ENCODE data around the gene WDR74.

Gene WDR74

GRCh38 chr11:62823677-62824076 is 15.7 kb downstream of the WDR74 start:
- no peak for TF ChIP-seq EZH2 (IDR thresholded peaks at IDR 0.05; ENCODE audit: borderline replicate concordance, low read depth, low read length, severe bottlenecking)
- no peak for TF ChIP-seq CTCF (IDR thresholded peaks at IDR 0.05; ENCODE audit: borderline replicate concordance, extremely low read depth, low read length, poor library complexity, severe bottlenecking)
- ATAC-seq (ENCODE audit: insufficient read depth, low read depth) = no peak
- H3K36me3 ChIP-seq (ENCODE audit: insufficient read depth, low read length) = peaks cover 75% of the 10 kb centered on the region

GRCh38 chr11:62817129-62817528 is 22.3 kb downstream of the WDR74 start:
- peaks cover 43% of the 10 kb centered on the region for H3K36me3 ChIP-seq (ENCODE audit: insufficient read depth, low read length)
- no peak for TF ChIP-seq CTCF (IDR thresholded peaks at IDR 0.05; ENCODE audit: borderline replicate concordance, extremely low read depth, low read length, poor library complexity, severe bottlenecking)
- TF ChIP-seq EZH2 (IDR thresholded peaks at IDR 0.05; ENCODE audit: borderline replicate concordance, low read depth, low read length, severe bottlenecking) = no peak
- H3K27me3 ChIP-seq (ENCODE audit: insufficient read depth, low read length, poor library complexity) = no peaks in the 10 kb centered on the region
- H3K79me2 ChIP-seq (ENCODE audit: insufficient read depth, low read length) = no peaks in the 10 kb centered on the region
- H3K4me3 ChIP-seq (ENCODE audit: low read depth in 1 of 2, low read length in 2 of 2) = no peak overlapping the region
- no peak overlapping the region for H2AFZ ChIP-seq (ENCODE audit: low read depth, low read length)
- no peak overlapping the region for H3K4me2 ChIP-seq (ENCODE audit: insufficient read depth, low read length)
- ATAC-seq (ENCODE audit: insufficient read depth, low read depth) (no peak), DNase-seq (no peak)
- no peak overlapping the region for H3K27ac ChIP-seq (ENCODE audit: low read length)
- H3K4me1 ChIP-seq (ENCODE audit: insufficient read depth, low read length) = no peaks in the 10 kb centered on the region
- H4K20me1 ChIP-seq (ENCODE audit: insufficient read depth, low read length) = no peaks in the 10 kb centered on the region
- no peak overlapping the region for H3K9ac ChIP-seq (ENCODE audit: low read depth, low read length)
- H3K9me3 ChIP-seq (ENCODE audit: insufficient read depth, low read length, severe bottlenecking) = no peaks in the 10 kb centered on the region

More at GRCh38 chr11:62823677-62824076, 15.7 kb downstream of the WDR74 start:
- H3K27me3 ChIP-seq (ENCODE audit: insufficient read depth, low read length, poor library complexity) = no peaks in the 10 kb centered on the region
- no peak overlapping the region for H3K27ac ChIP-seq (ENCODE audit: low read length)
- H3K9ac ChIP-seq (ENCODE audit: low read depth, low read length) = no peak overlapping the region
- no peaks in the 10 kb centered on the region for H3K4me1 ChIP-seq (ENCODE audit: insufficient read depth, low read length)
- H4K20me1 ChIP-seq (ENCODE audit: insufficient read depth, low read length) = 0 out of 2 replicates have a peak, but pooled peaks cover 3% of the 10 kb centered on the region
- no peak for DNase-seq
- H3K4me2 ChIP-seq (ENCODE audit: insufficient read depth, low read length) = no peak overlapping the region
- H3K4me3 ChIP-seq (ENCODE audit: low read depth in 1 of 2, low read length in 2 of 2) = no peak overlapping the region
- H3K9me3 ChIP-seq (ENCODE audit: insufficient read depth, low read length, severe bottlenecking) = no peaks in the 10 kb centered on the region
- peaks cover 17% of the 10 kb centered on the region for H3K79me2 ChIP-seq (ENCODE audit: insufficient read depth, low read length)
- no peak overlapping the region for H2AFZ ChIP-seq (ENCODE audit: low read depth, low read length)

GRCh38 chr11:62816557-62816956 is 22.8 kb downstream of the WDR74 start:
- Histone ChIP-seq H3K4me1 (ENCODE audit: insufficient read depth, low read length) (no peaks in the 10 kb centered on the region), H4K20me1 (ENCODE audit: insufficient read depth, low read length) (no peaks in the 10 kb centered on the region), H3K79me2 (ENCODE audit: insufficient read depth, low read length) (no peaks in the 10 kb centered on the region), H3K4me3 (ENCODE audit: low read depth in 1 of 2, low read length in 2 of 2) (no peak overlapping the region), H3K27me3 (ENCODE audit: insufficient read depth, low read length, poor library complexity) (no peaks in the 10 kb centered on the region), H3K4me2 (ENCODE audit: insufficient read depth, low read length) (no peak overlapping the region), H3K9me3 (ENCODE audit: insufficient read depth, low read length, severe bottlenecking) (no peaks in the 10 kb centered on the region), H3K27ac (ENCODE audit: low read length) (no peak overlapping the region), H3K9ac (ENCODE audit: low read depth, low read length) (no peak overlapping the region), H3K36me3 (ENCODE audit: insufficient read depth, low read length) (peaks cover 41% of the 10 kb centered on the region), H2AFZ (ENCODE audit: low read depth, low read length) (no peak overlapping the region)
- DNase-seq = no peak
- ATAC-seq (ENCODE audit: insufficient read depth, low read depth) = no peak
- no peak for TF ChIP-seq CTCF (IDR thresholded peaks at IDR 0.05; ENCODE audit: borderline replicate concordance, extremely low read depth, low read length, poor library complexity, severe bottlenecking)
- TF ChIP-seq EZH2 (IDR thresholded peaks at IDR 0.05; ENCODE audit: borderline replicate concordance, low read depth, low read length, severe bottlenecking) = no peak

- no peak for ATAC-seq (ENCODE audit: insufficient read depth, low read depth)
- H3K4me3 ChIP-seq (ENCODE audit: low read depth in 1 of 2, low read length in 2 of 2) = no peak overlapping the region
These were observed 27.7 kb downstream of the WDR74 start for GRCh38 chr11:62811659-62812058.

More at GRCh38 chr11:62811659-62812058, 27.7 kb downstream of the WDR74 start:
- TF ChIP-seq EZH2 (IDR thresholded peaks at IDR 0.05; ENCODE audit: borderline replicate concordance, low read depth, low read length, severe bottlenecking) (no peak), CTCF (IDR thresholded peaks at IDR 0.05; ENCODE audit: borderline replicate concordance, extremely low read depth, low read length, poor library complexity, severe bottlenecking) (no peak)
- H3K9ac ChIP-seq (ENCODE audit: low read depth, low read length) = no peak overlapping the region
- H3K4me2 ChIP-seq (ENCODE audit: insufficient read depth, low read length) = no peak overlapping the region
- H3K79me2 ChIP-seq (ENCODE audit: insufficient read depth, low read length) = no peaks in the 10 kb centered on the region
- H3K36me3 ChIP-seq (ENCODE audit: insufficient read depth, low read length) = peaks cover 16% of the 10 kb centered on the region; the same call in 1 of the 2 replicates
- H3K9me3 ChIP-seq (ENCODE audit: insufficient read depth, low read length, severe bottlenecking) = no peaks in the 10 kb centered on the region
- no peak overlapping the region for H2AFZ ChIP-seq (ENCODE audit: low read depth, low read length)
- H3K27ac ChIP-seq (ENCODE audit: low read length) = no peak overlapping the region
- peaks cover 2% of the 10 kb centered on the region for H3K4me1 ChIP-seq (ENCODE audit: insufficient read depth, low read length)
- DNase-seq = no peak
- H3K27me3 ChIP-seq (ENCODE audit: insufficient read depth, low read length, poor library complexity) = no peaks in the 10 kb centered on the region
- H4K20me1 ChIP-seq (ENCODE audit: insufficient read depth, low read length) = no peaks in the 10 kb centered on the region
